H54 (cell line): ENCODE results near the gene RASSF10.
A peak's percentile ranks its signal among the peaks of the same experiment; 100 is the strongest.

Experiments used
- DNase-seq: peaks from one replicate; pipeline ENCODE4 v3.0.0; 2011; ENCODE audit warnings: low spot score, mixed read lengths; ENCODE audit not compliant: insufficient read length
- FAIRE-seq: peaks from 3 replicates; lab custom pipeline; 2011; peaks lifted over from hg19 to GRCh38; lab: Jason Lieb, UNC
- POLR2A ChIP-seq: IDR thresholded peaks from 2 replicates; pipeline ENCODE4 v1.6.1; 2011; ENCODE audit warnings: low read depth, mild to moderate bottlenecking, low read length

RASSF10 gene

DNA sequence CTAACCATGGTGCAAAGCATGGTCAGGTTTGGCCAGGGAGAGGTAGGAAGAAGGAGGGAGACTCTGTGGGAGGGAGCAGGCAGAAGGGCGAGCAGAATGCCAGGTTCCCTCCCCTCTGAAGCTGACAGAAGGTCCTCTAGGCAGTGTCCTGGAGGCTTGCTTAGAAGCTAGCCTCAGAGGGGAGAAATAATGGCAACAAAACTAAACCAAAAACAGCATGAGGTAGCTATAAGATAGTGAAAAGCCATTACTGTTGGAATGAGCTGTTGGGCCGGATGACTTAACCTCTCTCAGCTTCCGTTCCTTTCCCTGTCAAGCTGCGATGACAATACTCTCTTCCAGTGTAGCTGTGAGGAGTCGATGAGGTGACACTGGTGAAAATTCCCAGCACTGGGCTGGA is 36.6 kb downstream of the RASSF10 start:
- no peak for TF ChIP-seq POLR2A
- no peak for FAIRE-seq
- DNase-seq, result no peak

DNA sequence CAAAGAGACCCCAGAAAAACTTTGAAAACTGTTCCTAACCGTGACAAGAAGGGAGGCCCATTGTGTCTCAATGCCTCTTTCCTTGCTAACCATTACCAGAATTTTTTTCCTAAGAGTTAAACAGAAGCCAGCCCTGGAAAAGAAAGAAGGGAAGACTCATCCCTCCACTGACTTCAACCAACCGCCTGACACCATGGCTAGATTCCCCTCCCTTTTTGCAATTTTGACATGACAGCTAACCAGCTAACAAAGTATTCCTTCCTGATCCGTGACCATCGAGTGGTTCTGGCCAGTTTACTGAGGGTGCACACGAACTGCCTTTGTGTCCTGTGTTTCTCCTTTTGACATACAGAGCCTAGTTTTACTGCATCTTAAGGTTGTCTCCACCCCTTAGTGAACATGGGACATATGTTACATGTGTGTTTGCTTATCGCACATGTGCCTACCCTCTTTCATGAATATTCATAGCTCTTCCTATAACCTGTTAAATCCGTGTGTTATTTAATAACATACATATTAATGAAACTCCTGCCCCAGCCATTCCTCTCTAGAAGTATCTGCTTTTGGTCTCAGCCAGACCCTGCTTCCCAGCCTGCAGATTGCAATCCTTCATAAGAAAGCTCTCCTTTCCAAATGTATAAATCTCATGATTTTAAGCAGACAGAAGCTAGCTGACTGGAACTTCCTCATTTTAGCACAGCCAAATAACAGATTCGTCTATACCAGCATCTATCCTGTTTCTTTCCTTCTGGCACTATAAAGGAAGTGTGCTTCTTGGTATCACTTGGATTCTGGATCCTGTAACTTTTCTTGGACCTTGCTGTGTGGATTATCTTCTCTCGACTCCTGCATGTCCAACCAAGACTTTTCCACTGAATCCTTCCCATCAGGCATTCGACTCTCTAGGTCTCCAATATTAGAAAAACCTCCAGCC is 37.8 kb downstream of the RASSF10 start:
- no peak for TF ChIP-seq POLR2A
- DNase-seq (no peak), FAIRE-seq (no peak)

DNA sequence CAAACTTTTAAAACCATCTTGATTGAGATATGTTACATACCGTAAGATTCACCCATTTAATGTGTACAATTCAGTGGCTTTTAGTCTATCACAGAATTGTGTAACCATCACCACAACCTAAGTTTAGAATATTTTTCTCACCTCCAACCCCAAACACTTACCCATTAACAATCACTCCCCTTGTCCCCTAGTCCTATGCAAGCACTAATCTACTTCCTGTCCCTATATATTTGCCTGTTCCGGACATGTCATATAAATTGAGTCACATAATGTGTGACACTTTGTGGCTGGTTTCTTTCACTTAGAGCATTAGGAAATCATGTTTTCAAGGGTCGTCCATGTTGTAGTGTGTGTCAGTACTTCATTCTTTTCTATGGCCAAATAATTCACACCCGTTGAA is 38.8 kb downstream of the RASSF10 start:
- TF ChIP-seq POLR2A, result no peak
- DNase-seq (no peak), FAIRE-seq (no peak)

DNA sequence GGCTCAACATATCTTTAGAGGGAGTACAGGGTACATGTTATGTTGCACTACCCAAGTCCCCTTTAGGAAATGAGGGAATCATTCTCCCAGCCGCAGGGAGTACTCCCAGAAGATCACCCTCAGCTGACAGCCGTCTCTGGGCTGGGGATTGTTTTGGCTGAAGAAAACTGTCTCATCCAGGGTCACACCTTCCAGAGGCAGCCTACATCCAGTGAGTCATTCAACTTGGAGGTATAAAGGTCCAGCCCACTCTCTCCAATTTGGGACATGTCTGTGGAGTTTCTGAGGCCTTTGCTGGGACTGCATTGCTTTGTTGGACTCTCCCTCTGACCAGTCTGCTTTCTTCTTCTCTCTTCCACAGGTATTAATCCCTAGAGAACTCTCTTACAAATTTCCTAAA is 42.1 kb downstream of the RASSF10 start:
- DNase-seq (no peak), FAIRE-seq (no peak)
- TF ChIP-seq POLR2A, result no peak

DNA sequence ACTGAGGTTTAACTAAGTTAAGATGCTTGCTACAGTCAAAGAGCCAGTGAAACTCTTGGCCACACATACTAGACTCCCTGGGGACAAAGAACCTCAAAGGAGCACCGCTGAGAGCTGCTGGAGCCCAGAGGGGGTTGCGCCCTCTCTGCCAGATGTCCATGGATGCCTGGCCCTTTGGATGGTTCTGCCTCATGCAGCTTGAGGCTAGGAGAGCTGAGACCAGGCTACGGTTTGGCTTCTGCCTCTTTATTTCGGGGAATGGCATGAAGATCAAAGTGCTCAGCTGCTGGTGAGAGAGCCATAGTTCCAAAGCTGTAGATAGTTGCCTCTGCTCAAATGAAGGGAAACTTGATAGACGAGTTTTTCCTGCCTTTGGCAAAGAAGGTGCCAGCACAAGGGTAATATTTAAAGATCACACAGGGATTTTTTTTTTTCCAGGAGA is 43.0 kb downstream of the RASSF10 start:
- DNase-seq (no peak), FAIRE-seq (no peak)
- TF ChIP-seq POLR2A, result no peak

DNA sequence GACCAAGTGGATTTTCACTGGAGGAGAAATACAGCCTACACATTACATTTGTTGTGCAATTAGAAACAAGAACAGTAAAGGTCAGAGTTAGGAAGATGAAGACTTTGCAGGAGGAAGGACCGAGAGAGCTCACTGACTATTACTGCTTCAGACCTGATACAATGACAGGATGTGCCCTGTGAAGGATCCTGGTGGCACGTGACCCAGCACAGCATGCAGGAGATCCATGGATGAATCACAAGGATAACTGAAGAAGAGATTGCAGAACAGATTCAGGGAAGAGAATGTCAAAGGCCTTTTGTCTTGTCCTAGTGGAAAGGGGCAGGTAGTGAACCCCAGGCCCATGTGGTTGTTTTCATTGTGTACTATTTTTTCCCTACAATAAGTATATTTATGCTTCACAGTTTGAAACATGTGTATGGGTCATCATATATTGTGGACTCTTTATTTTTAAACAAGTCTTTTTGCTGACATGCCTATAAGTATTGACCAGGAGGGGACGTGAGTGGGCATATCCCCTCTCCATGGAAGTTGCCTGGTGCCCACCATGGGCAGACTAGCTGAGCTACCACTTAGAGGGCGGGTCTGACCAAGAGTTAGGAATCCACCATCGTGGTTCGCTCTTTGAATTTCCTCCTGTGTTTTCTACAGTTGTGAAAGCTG is 44.3 kb downstream of the RASSF10 start:
- TF ChIP-seq POLR2A, result no peak
- DNase-seq (no peak), FAIRE-seq (no peak)

DNA sequence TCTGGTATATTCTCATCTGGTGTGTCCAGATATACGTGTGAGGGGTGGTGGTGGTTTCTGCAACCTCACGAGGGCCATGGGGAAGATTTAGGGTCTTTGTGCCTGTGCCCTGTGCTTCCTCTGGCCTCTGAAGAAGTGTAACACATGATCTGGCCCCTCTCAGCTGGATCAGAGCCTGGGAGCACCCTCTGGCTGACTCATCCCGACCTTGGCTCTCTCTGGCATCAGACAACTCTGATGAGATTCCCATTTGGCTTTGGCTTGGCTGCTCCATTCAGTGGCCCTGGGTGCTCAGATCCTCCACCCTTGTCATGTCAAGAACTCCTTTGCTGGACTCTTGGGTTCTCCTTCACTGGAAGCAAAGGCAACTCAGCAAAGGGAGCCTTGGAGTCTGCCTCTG is 45.2 kb downstream of the RASSF10 start:
- TF ChIP-seq POLR2A, result no peak
- DNase-seq (peak; percentile 17), FAIRE-seq (no peak)

DNA sequence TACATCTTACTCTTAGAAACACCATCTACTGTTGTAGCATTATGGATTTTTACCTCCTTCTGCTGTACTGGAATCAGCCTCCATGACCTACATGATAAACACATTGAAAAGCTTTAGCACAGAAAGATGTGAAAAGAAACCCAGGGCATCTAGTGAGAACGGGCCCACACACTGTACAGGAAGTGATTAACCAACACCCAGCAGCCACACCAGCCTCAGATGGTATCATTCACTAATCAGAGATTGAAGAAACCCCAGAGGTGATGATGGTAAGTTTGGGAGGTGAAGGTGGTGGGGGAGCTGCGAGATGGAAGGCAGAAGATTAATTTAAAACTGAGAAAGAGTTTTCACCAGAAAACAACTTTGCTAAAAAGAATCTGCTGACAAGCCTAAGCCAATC is 46.1 kb downstream of the RASSF10 start:
- FAIRE-seq (no peak), DNase-seq (no peak)
- TF ChIP-seq POLR2A, result no peak

DNA sequence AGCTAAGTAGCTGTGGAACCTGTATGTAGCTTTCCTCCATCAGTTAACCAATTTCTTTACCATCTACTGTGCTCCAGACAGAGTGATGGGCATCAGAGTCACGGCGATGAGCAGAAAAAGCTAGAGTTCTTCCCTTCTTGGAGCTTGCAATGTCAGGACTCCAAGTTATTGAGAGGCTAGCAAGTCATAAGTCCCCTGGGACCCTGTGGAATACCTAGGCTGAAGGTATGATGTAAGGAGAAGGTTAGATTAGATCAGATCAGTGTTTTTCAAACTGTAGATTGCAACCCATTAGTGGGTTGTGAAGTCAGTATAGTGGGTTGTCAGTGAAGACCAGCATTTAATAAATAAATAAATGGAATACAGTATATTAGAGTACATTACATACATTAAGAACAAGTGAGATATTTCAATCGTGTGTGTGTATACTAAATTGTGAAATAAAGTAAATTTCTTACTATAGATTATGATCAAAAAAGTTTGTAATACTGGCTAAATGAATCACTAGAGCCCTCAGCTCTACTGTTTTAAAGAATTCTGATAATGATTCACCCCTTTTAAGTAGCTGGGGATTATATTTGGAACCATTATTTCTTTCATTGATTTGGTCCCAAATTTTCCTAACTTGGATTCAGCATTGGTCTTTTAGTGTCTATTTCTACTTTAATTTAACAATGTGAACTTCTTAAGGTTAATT is 52.3 kb downstream of the RASSF10 start:
- FAIRE-seq, result no peak
- no peak for DNase-seq
- no peak for TF ChIP-seq POLR2A
